ENCODE data around the gene M1AP. TPM values are rescaled to one million over a fixed set of nuclear protein-coding genes. Genes with fewer than 3 reads are reported as not detected.

Gene M1AP
- total RNA-seq, 1 experiment from 2014 or later: 0.11 TPM

DNA sequence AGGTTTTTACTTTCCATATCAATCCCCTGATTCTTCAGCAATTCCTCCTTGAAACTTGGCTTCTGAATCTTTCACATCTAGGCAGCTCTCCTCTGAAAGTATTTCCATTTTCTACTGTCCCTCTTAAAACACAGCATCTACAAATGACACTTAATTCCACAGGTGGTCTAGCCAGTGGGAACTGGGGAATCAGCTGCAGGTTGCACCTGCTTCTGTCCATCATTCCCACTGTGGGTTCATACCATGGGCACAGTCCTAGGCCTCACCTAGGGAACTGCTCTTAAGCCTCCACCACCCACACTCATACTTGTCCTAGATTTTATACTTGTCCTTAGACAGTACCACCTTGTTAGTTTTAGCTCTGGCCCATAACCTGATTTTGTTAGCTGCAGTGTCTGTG is 96.6 kb downstream of the M1AP start:
- Histone ChIP-seq H3K9ac (ENCODE audit: low read length) (no peak overlapping the region), H3K4me1 (ENCODE audit: low read length) (peaks cover 13% of the 10 kb centered on the region), H3K9me3 (ENCODE audit: low read length) (no peaks in the 10 kb centered on the region), H3K27ac (ENCODE audit: low read length) (no peak overlapping the region), H3K9me2 (replicated peaks; ENCODE audit: insufficient read depth, low read length) (no peaks in the 10 kb centered on the region), H3K36me3 (ENCODE audit: insufficient read depth, low read length) (0 out of 2 replicates have a peak, but pooled peaks cover 4% of the 10 kb centered on the region), H4K20me1 (ENCODE audit: insufficient read depth, low read depth, low read length) (peaks cover 14% of the 10 kb centered on the region; the same call in 1 of the 2 replicates), H3K27me3 (ENCODE audit: low read length) (no peaks in the 10 kb centered on the region), H3K79me2 (ENCODE audit: low read length) (no peaks in the 10 kb centered on the region), H3K4me2 (ENCODE audit: low read depth, low read length, poor library complexity, severe bottlenecking) (no peak overlapping the region), H3K4me3 (ENCODE audit: low read length) (no peak overlapping the region), H2AFZ (ENCODE audit: low read length) (no peak overlapping the region)
- DNase-seq: no peak

DNA sequence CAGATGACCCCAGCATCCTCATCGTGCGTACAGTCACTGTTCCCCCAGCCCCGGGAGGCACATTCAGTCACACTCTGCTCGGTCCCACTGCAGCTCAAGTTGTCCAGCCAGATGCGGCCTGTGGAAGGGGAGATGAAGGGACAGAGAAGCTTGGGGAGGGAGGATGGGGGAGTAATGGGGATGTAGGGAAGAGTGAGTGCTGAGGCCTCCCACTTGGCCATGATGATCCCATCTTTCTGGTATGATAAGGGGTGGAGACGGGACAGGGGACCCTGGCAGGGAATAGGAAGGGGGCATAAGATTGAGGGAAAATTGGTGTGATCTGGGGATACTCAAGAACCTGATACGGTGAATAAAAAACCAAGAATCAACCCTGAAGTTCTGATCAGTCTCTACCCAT is 97.9 kb downstream of the M1AP start:
- Histone ChIP-seq H2AFZ (ENCODE audit: low read length) (no peak overlapping the region), H3K79me2 (ENCODE audit: low read length) (no peaks in the 10 kb centered on the region), H3K4me2 (ENCODE audit: low read depth, low read length, poor library complexity, severe bottlenecking) (no peak overlapping the region), H3K9me2 (replicated peaks; ENCODE audit: insufficient read depth, low read length) (no peaks in the 10 kb centered on the region), H3K9me3 (ENCODE audit: low read length) (no peaks in the 10 kb centered on the region), H3K9ac (ENCODE audit: low read length) (no peak overlapping the region), H3K4me1 (ENCODE audit: low read length) (peaks cover 8% of the 10 kb centered on the region), H3K27ac (ENCODE audit: low read length) (no peak overlapping the region), H4K20me1 (ENCODE audit: insufficient read depth, low read depth, low read length) (0 out of 2 replicates have a peak, but pooled peaks cover 2% of the 10 kb centered on the region), H3K36me3 (ENCODE audit: insufficient read depth, low read length) (no peaks in the 10 kb centered on the region), H3K27me3 (ENCODE audit: low read length) (no peaks in the 10 kb centered on the region), H3K4me3 (ENCODE audit: low read length) (no peak overlapping the region)
- DNase-seq: no peak

DNA sequence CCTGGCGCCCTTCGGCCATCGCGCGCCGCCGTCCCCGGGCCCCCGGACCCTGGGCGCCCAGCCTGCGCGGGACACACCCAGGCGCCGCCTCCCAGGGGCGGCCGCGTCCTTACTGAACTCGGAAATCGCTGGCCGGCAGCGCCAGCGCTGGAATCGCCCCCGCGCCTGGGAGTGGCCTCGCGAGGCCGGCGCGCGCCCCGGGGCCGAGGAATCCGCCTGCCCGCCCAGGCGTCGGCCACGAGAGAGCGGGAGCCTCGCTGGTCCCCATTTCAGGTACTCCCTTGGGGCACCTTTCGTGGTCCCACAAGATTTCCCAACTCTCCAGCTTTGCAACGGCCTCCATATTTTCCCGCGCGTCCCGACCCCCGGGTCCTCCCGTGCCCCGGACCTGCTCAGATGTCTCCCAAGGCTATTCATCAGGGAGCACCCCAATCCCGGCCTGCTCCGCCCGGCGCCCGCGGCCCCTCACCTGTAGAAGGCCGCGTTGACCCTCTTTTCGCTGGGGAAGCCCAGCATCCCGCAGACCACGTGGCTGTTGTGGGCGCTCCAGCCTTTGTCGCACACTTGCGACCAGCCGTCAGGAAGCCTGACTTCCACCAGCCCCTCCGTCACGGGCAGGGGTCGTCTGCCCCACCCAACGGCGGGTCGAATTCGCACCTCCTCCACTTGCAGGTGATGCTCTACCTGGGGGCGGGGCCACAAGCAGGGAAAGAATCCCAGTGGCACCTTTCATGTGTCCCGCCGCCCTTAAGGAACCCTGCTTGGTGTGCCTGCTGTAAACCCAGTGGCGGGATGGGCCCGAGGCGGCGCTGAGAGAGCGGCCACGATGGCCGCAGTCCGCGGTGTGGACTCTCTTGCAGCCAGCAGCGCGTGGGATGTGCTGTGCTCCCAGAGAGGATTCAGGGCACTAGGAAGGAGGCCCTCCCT is 99.0 kb downstream of the M1AP start:
- no peak overlapping the region for H3K4me3 ChIP-seq (ENCODE audit: low read length)
- no peaks in the 10 kb centered on the region for H3K9me3 ChIP-seq (ENCODE audit: low read length)
- H4K20me1 ChIP-seq (ENCODE audit: insufficient read depth, low read depth, low read length): no peaks in the 10 kb centered on the region
- no peaks in the 10 kb centered on the region for H3K79me2 ChIP-seq (ENCODE audit: low read length)
- H3K36me3 ChIP-seq (ENCODE audit: insufficient read depth, low read length): no peaks in the 10 kb centered on the region
- peaks cover 5% of the 10 kb centered on the region for H3K4me1 ChIP-seq (ENCODE audit: low read length)
- H3K9me2 ChIP-seq (replicated peaks; ENCODE audit: insufficient read depth, low read length): no peaks in the 10 kb centered on the region
- H3K27me3 ChIP-seq (ENCODE audit: low read length): no peaks in the 10 kb centered on the region
- H3K9ac ChIP-seq (ENCODE audit: low read length): no peak overlapping the region
- H3K4me2 ChIP-seq (ENCODE audit: low read depth, low read length, poor library complexity, severe bottlenecking): no peak overlapping the region
- no peak overlapping the region for H3K27ac ChIP-seq (ENCODE audit: low read length)
- no peak overlapping the region for H2AFZ ChIP-seq (ENCODE audit: low read length)
- no peak for DNase-seq

DNA sequence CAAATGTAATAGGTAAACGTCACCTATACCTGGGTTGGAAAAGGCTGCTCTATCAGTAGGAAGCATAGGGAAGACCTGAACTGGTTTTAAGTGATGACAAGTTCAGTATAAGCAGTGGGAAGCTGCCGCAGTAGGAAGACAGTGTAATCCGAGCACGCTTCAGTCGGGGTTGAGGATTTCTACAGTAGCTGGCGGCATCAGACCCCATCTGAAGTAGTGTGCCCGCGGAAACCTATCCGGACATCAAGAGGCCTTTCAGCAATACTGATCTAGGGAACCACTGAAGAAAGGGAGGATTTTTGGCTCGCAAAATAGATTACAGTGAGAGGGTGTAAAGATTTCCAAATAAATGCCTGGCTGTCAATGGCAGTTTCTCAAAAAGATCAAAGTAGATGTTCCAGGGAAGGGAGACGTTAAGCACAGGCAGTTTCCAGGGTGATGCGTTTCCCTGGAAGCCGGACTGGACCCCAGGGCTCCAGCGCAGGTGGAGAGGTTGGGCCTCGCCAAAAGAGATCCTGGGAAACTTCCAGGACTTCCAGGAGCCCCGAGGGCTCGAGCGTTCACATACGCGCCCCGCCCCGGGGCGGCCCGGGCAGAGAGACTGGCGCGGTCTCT is 99.7 kb downstream of the M1AP start:
- no peak for DNase-seq
- no peaks in the 10 kb centered on the region for H4K20me1 ChIP-seq (ENCODE audit: insufficient read depth, low read depth, low read length)
- no peaks in the 10 kb centered on the region for H3K4me1 ChIP-seq (ENCODE audit: low read length)
- no peak overlapping the region for H3K4me3 ChIP-seq (ENCODE audit: low read length)
- H3K9me2 ChIP-seq (replicated peaks; ENCODE audit: insufficient read depth, low read length): no peaks in the 10 kb centered on the region
- no peaks in the 10 kb centered on the region for H3K79me2 ChIP-seq (ENCODE audit: low read length)
- H3K27me3 ChIP-seq (ENCODE audit: low read length): no peaks in the 10 kb centered on the region
- H3K9ac ChIP-seq (ENCODE audit: low read length): no peak overlapping the region
- no peak overlapping the region for H3K4me2 ChIP-seq (ENCODE audit: low read depth, low read length, poor library complexity, severe bottlenecking)
- no peak overlapping the region for H3K27ac ChIP-seq (ENCODE audit: low read length)
- H3K9me3 ChIP-seq (ENCODE audit: low read length): no peaks in the 10 kb centered on the region
- no peaks in the 10 kb centered on the region for H3K36me3 ChIP-seq (ENCODE audit: insufficient read depth, low read length)
- no peak overlapping the region for H2AFZ ChIP-seq (ENCODE audit: low read length)

DNA sequence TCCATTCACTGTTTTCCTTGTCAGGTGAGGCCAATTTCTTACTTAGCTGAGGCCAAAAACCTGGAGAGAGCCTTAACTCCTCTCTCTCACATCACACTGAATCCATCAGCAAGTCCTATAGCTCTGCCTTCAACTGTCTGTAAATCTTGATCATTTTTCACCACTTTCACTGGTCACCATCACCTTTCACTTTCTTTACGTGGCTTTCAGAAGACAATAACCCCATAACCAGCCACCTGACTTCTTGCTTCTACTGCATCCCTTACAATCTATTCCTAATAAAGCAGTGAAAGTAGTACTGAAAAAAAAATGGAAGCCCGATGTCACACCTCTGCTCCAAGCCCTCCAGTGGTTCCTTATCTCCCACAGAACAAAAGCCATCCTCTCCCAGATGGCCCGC is 102.1 kb downstream of the M1AP start:
- H3K9me2 ChIP-seq (replicated peaks; ENCODE audit: insufficient read depth, low read length): no peaks in the 10 kb centered on the region
- H3K4me2 ChIP-seq (ENCODE audit: low read depth, low read length, poor library complexity, severe bottlenecking): no peak overlapping the region
- no peaks in the 10 kb centered on the region for H3K9me3 ChIP-seq (ENCODE audit: low read length)
- H3K79me2 ChIP-seq (ENCODE audit: low read length): no peaks in the 10 kb centered on the region
- no peak overlapping the region for H3K9ac ChIP-seq (ENCODE audit: low read length)
- H3K4me3 ChIP-seq (ENCODE audit: low read length): no peak overlapping the region
- no peaks in the 10 kb centered on the region for H3K27me3 ChIP-seq (ENCODE audit: low read length)
- no peak overlapping the region for H3K27ac ChIP-seq (ENCODE audit: low read length)
- no peak overlapping the region for H2AFZ ChIP-seq (ENCODE audit: low read length)
- no peak for DNase-seq
- no peaks in the 10 kb centered on the region for H3K36me3 ChIP-seq (ENCODE audit: insufficient read depth, low read length)
- no peaks in the 10 kb centered on the region for H4K20me1 ChIP-seq (ENCODE audit: insufficient read depth, low read depth, low read length)
- no peaks in the 10 kb centered on the region for H3K4me1 ChIP-seq (ENCODE audit: low read length)

DNA sequence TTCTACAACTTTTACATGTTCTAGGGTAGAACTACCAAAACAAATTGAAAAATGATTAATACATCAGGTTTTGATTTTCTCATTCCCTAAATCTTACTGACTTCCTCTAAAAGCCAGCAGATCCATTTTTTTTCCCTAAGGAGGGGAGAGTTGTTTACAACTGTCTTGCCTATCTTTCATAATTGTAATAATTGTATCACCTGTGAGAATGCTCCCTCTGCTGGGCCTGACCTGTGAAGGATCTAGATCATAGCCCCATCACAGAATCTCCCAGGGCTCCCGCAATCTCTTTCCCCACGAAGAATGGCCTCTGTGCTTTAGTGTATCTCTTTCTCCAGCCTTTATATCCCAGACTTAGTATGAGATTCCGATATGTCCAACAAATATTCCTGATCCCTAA is 103.5 kb downstream of the M1AP start:
- H3K4me3 ChIP-seq (ENCODE audit: low read length): no peak overlapping the region
- H3K4me1 ChIP-seq (ENCODE audit: low read length): no peaks in the 10 kb centered on the region
- no peak overlapping the region for H3K9ac ChIP-seq (ENCODE audit: low read length)
- H2AFZ ChIP-seq (ENCODE audit: low read length): no peak overlapping the region
- H3K9me3 ChIP-seq (ENCODE audit: low read length): no peaks in the 10 kb centered on the region
- no peaks in the 10 kb centered on the region for H3K9me2 ChIP-seq (replicated peaks; ENCODE audit: insufficient read depth, low read length)
- no peak overlapping the region for H3K4me2 ChIP-seq (ENCODE audit: low read depth, low read length, poor library complexity, severe bottlenecking)
- no peaks in the 10 kb centered on the region for H3K79me2 ChIP-seq (ENCODE audit: low read length)
- peak; percentile 75 for DNase-seq
- no peak overlapping the region for H3K27ac ChIP-seq (ENCODE audit: low read length)
- no peaks in the 10 kb centered on the region for H3K36me3 ChIP-seq (ENCODE audit: insufficient read depth, low read length)
- H4K20me1 ChIP-seq (ENCODE audit: insufficient read depth, low read depth, low read length): no peaks in the 10 kb centered on the region
- no peaks in the 10 kb centered on the region for H3K27me3 ChIP-seq (ENCODE audit: low read length)

DNA sequence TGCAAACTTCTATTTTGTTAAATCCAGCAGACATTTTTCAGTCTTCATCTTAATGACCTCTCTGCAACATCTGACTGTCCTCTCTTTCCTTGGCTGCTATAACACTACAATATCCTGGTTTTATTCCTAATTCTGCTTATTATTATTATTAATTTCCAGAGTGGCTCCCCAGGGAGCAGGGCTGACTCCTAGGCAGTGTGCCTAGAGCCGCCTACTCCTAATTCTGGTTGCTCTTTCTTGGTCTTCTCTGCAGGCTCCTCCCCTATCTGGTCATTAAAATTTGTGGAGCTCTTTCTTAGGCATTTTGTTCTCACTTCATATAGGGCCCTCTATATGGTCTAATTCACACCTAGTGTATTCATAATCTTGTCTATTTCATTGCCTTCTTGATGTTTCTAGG is 105.2 kb downstream of the M1AP start:
- no peaks in the 10 kb centered on the region for H3K9me2 ChIP-seq (replicated peaks; ENCODE audit: insufficient read depth, low read length)
- no peak for DNase-seq
- H3K27ac ChIP-seq (ENCODE audit: low read length): no peak overlapping the region
- H3K4me3 ChIP-seq (ENCODE audit: low read length): no peak overlapping the region
- no peak overlapping the region for H3K4me2 ChIP-seq (ENCODE audit: low read depth, low read length, poor library complexity, severe bottlenecking)
- H3K79me2 ChIP-seq (ENCODE audit: low read length): no peaks in the 10 kb centered on the region
- H3K9me3 ChIP-seq (ENCODE audit: low read length): no peaks in the 10 kb centered on the region
- no peaks in the 10 kb centered on the region for H3K27me3 ChIP-seq (ENCODE audit: low read length)
- H3K4me1 ChIP-seq (ENCODE audit: low read length): no peaks in the 10 kb centered on the region
- H2AFZ ChIP-seq (ENCODE audit: low read length): no peak overlapping the region
- no peaks in the 10 kb centered on the region for H4K20me1 ChIP-seq (ENCODE audit: insufficient read depth, low read depth, low read length)
- no peaks in the 10 kb centered on the region for H3K36me3 ChIP-seq (ENCODE audit: insufficient read depth, low read length)
- no peak overlapping the region for H3K9ac ChIP-seq (ENCODE audit: low read length)

DNA sequence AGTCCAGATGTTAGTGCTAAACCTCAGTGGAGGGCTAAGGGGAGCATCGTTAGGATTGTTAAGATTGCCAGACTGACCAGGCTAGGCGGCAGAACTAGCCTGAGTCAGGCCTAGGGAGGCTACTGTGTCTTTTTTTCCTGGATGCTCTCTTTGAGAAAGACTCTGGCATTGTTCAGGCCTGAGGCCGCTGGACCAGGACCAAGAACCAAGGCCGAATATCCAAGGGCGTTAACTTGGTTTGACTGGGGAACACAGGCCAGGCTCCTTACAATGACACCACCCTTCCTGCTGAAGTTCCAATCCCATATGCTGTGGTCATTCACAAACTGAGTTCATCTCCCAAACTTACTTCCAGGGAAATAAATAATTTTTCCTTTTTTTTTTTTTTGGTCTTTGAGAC is 107.8 kb downstream of the M1AP start:
- Histone ChIP-seq H3K9ac (ENCODE audit: low read length) (no peak overlapping the region), H3K79me2 (ENCODE audit: low read length) (no peaks in the 10 kb centered on the region), H3K4me2 (ENCODE audit: low read depth, low read length, poor library complexity, severe bottlenecking) (no peak overlapping the region), H3K4me3 (ENCODE audit: low read length) (no peak overlapping the region), H2AFZ (ENCODE audit: low read length) (no peak overlapping the region), H3K27ac (ENCODE audit: low read length) (no peak overlapping the region), H3K36me3 (ENCODE audit: insufficient read depth, low read length) (no peaks in the 10 kb centered on the region), H3K27me3 (ENCODE audit: low read length) (no peaks in the 10 kb centered on the region), H3K9me3 (ENCODE audit: low read length) (no peaks in the 10 kb centered on the region), H3K4me1 (ENCODE audit: low read length) (no peaks in the 10 kb centered on the region), H3K9me2 (replicated peaks; ENCODE audit: insufficient read depth, low read length) (no peaks in the 10 kb centered on the region), H4K20me1 (ENCODE audit: insufficient read depth, low read depth, low read length) (no peaks in the 10 kb centered on the region)
- no peak for DNase-seq
